Neuronal stem cell (in vitro differentiated cells): ENCODE data around the gene ODAD4. TPM values are rescaled to one million over a fixed set of nuclear protein-coding genes. Genes with fewer than 3 reads are reported as not detected.

Source experiments
- DNase-seq: peaks from one replicate; pipeline ENCODE4 v3.0.0-alpha.2; 2013; ENCODE audit warnings: low spot score
- H2AFZ ChIP-seq: one replicate; pipeline ENCODE4 v1.6.1; 2013; ENCODE audit warnings: mild to moderate bottlenecking, low read length, inconsistent platforms
- H2AK5ac ChIP-seq: 2 replicates; pipeline ENCODE4 v1.6.1; 2013; ENCODE audit warnings: low read depth, mild to moderate bottlenecking, inconsistent platforms, low read length, moderate library complexity, mixed read lengths
- H2BK120ac ChIP-seq: 2 replicates; pipeline ENCODE4 v1.6.1; 2013; ENCODE audit warnings: low read depth, mild to moderate bottlenecking, inconsistent platforms, low read length, moderate library complexity, mixed read lengths
- H2BK12ac ChIP-seq: one replicate; pipeline ENCODE4 v1.6.1; 2013; ENCODE audit warnings: low read length, inconsistent platforms
- H2BK15ac ChIP-seq: 2 replicates; pipeline ENCODE4 v1.6.1; 2013; ENCODE audit warnings: mild to moderate bottlenecking, low read length, inconsistent platforms, mixed read lengths
- H2BK5ac ChIP-seq: one replicate; pipeline ENCODE4 v1.6.1; 2013; ENCODE audit warnings: inconsistent platforms, mild to moderate bottlenecking, low read length, moderate library complexity
- H3K14ac ChIP-seq: one replicate; pipeline ENCODE4 v1.6.1; 2013; ENCODE audit warnings: low read length, inconsistent platforms
- H3K18ac ChIP-seq: 2 replicates; pipeline ENCODE4 v1.6.1; 2013; ENCODE audit warnings: low read length, inconsistent platforms
- H3K23ac ChIP-seq: 2 replicates; pipeline ENCODE4 v1.6.1; 2013; ENCODE audit warnings: low read depth, mild to moderate bottlenecking, mixed read lengths, low read length, inconsistent platforms; ENCODE audit not compliant: poor library complexity
- H3K27ac ChIP-seq: replicated peaks from 3 replicates; pipeline ENCODE4 v1.5.1; 2013; ENCODE audit warnings: low read length, inconsistent platforms
- H3K27me3 ChIP-seq, 3 experiments: 2 replicates each; pipeline ENCODE4 v1.6.1; 2013; ENCODE audit warnings: low read length in 3 of 3, mild to moderate bottlenecking in 2 of 3, inconsistent platforms in 1 of 3, low read depth in 1 of 3, mixed read lengths in 1 of 3, moderate library complexity in 1 of 3; ENCODE audit not compliant: control insufficient read depth in 3 of 3, insufficient read depth in 3 of 3
- H3K36me3 ChIP-seq, 2 donors: replicated peaks in 1 of 2; 2 replicates each; pipeline ENCODE4 v1.6.1; 2013; ENCODE audit warnings: low read length in 2 of 2; ENCODE audit not compliant: control insufficient read depth in 2 of 2, insufficient read depth in 2 of 2
- H3K4ac ChIP-seq: 2 replicates; pipeline ENCODE4 v1.6.1; 2013; ENCODE audit warnings: inconsistent platforms, mild to moderate bottlenecking, low read length, moderate library complexity
- H3K4me1 ChIP-seq, 2 donors: 1 replicate in 1 of 2; 2 replicates in 1 of 2; pipeline ENCODE4 v1.6.1; 2013; ENCODE audit warnings: low read length in 2 of 2, low read depth in 1 of 2; ENCODE audit not compliant: control insufficient read depth in 2 of 2, insufficient read depth in 1 of 2
- H3K4me2 ChIP-seq: one replicate; pipeline ENCODE4 v1.6.1; 2013; ENCODE audit warnings: mild to moderate bottlenecking, low read length, inconsistent platforms; ENCODE audit not compliant: insufficient read depth, poor library complexity, severe bottlenecking
- H3K4me3 ChIP-seq, 2 donors: 2 replicates each; pipeline ENCODE4 v1.5.1; 2013; ENCODE audit warnings: low read length in 2 of 2, mild to moderate bottlenecking in 2 of 2, inconsistent platforms in 1 of 2, moderate library complexity in 1 of 2
- H3K79me1 ChIP-seq: one replicate; pipeline ENCODE4 v1.6.1; 2013; ENCODE audit warnings: low read depth, mild to moderate bottlenecking, inconsistent platforms, low read length, moderate library complexity
- H3K9ac ChIP-seq: one replicate; pipeline ENCODE4 v1.6.1; 2013; ENCODE audit warnings: mild to moderate bottlenecking, low read depth, low read length, inconsistent platforms; ENCODE audit not compliant: poor library complexity
- H3K9me3 ChIP-seq, 2 donors: replicated peaks in 1 of 2; 2 replicates each; pipeline versions ENCODE3 to v1.6.1; 2013; ENCODE audit warnings: low read length in 2 of 2, mild to moderate bottlenecking in 2 of 2, inconsistent platforms in 1 of 2, low read depth in 1 of 2, mixed read lengths in 1 of 2, moderate library complexity in 1 of 2; ENCODE audit not compliant: control insufficient read depth in 2 of 2, insufficient read depth in 1 of 2
- H4K8ac ChIP-seq: one replicate; pipeline ENCODE4 v1.6.1; 2013; ENCODE audit warnings: low read depth, mild to moderate bottlenecking, inconsistent platforms, low read length, moderate library complexity
- H4K91ac ChIP-seq: one replicate; pipeline ENCODE4 v1.6.1; 2013; ENCODE audit warnings: low read length, low read depth, mild to moderate bottlenecking, inconsistent platforms; ENCODE audit not compliant: poor library complexity
- WGBS, 2 donors: extraction: QIAGEN DNeasy Blood & Tissue Kit; methylation state at CpG; one replicate each; pipeline ENCODE4 v1.1.7; 2013; ENCODE audit warnings: missing lambda C conversion rate in 2 of 2, mixed read lengths in 1 of 2; ENCODE audit not compliant: insufficient read length in 2 of 2, insufficient replicate concordance in 1 of 2; ENCODE audit errors: extremely low coverage in 2 of 2; 5-methylcytosine and 5-hydroxymethylcytosine counted together
- polyA plus RNA-seq, 2 experiments: library from polyadenylated mRNA; stranded (reverse); fragments of 200-250 nt; gene quantifications; one replicate each; pipeline ENCODE4 v1.2.3, GENCODE V29; 2013

ODAD4 gene, protein sequence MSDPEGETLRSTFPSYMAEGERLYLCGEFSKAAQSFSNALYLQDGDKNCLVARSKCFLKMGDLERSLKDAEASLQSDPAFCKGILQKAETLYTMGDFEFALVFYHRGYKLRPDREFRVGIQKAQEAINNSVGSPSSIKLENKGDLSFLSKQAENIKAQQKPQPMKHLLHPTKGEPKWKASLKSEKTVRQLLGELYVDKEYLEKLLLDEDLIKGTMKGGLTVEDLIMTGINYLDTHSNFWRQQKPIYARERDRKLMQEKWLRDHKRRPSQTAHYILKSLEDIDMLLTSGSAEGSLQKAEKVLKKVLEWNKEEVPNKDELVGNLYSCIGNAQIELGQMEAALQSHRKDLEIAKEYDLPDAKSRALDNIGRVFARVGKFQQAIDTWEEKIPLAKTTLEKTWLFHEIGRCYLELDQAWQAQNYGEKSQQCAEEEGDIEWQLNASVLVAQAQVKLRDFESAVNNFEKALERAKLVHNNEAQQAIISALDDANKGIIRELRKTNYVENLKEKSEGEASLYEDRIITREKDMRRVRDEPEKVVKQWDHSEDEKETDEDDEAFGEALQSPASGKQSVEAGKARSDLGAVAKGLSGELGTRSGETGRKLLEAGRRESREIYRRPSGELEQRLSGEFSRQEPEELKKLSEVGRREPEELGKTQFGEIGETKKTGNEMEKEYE
- 4.5 TPM for polyA plus RNA-seq (2013, experiment 1 of 2)
- polyA plus RNA-seq (2013, experiment 2 of 2) = 4.2 TPM

DNA sequence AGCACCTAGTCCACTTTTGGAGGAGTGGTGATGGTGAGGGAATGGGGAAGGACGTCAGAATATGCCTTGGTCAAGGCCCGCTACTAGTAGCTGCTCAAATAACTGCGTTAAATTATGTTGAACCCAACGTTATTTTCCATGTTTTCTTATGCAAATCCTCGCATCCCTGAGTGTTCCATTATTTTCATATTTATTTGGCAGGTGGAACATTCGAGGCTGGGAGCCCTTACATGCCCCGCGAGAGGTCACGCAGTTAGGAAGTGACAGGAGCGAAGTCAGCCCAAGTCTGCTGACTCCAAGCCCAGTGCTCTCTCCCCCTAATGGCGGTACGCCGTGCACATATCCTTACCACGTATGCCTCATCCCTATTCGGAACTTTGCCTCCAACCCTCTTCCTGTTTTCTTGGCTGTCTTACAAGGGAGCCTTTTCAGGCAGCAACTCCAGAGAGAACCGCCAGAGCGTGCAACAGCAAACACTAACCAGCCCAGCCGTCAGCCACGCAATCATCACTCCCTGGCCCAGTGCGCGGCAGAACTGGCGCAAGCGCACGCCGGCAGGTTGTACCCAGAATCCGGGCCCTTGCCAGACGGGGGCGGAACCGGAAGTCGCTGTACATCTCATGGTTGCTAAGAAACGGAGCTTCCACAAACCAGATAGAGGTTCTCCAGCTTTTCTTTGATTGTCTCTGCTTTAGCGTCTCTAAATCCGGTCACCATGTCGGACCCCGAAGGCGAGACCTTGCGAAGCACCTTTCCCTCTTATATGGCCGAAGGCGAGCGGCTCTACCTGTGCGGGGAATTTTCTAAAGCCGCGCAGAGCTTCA is at the start of gene ODAD4:
TSS of gene ODAD4 (plus strand) at position 609 of the 824 bp plus-strand sequence. CDS start at position 716, 107 bp downstream.
- Histone ChIP-seq H2AFZ (peak within 1 kb of the TSS; percentile 90), H2BK5ac (no peak within 1 kb of the TSS), H3K36me3 (peaks cover 0 to 3% of the 10 kb centered on the region in 2 donors), H3K4me2 (peak within 1 kb of the TSS; percentile 58), H4K91ac (no peak within 1 kb of the TSS), H3K27me3 (no peaks in the 10 kb centered on the region), H3K4me3 (peak within 1 kb of the TSS; percentile 65 to 84), H2AK5ac (no peak within 1 kb of the TSS), H3K4ac (no peak within 1 kb of the TSS), H3K23ac (no peak within 1 kb of the TSS), H3K4me1 (peaks cover 2 to 11% of the 10 kb centered on the region in 2 donors), H3K9ac (peak within 1 kb of the TSS; percentile 33), H2BK15ac (no peak within 1 kb of the TSS), H3K14ac (no peak within 1 kb of the TSS), H2BK12ac (no peak within 1 kb of the TSS), H4K8ac (no peak within 1 kb of the TSS), H2BK120ac (no peak within 1 kb of the TSS), H3K79me1 (no peaks in the 10 kb centered on the region), H3K9me3 (no peaks in the 10 kb centered on the region), H3K18ac (peak within 1 kb of the TSS; percentile 61), H3K27ac (peak within 1 kb of the TSS; percentile 76)
- no CpG with 5 or more reads among the region's 43 CpGs for WGBS, 2 donors
- peak; percentile 87 for DNase-seq

DNA sequence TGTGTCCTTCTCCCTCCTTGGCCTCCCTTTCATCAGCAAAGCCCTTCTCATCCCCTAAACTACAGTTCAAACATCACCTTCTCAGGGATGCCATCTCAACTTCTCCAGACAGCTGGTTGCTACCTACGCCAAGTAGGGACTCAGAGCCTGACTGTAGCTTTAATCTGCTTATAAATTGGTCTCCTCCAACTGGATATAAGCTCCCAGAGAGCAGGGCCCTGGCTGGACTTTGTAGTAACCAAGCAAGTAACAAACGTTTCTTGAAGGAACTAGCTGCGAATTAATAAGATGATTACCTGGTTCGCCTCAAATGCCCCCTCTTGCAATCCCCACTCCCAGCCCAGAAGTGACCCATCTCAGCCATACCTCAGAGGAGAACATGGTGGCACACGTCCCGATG is 47.7 kb upstream of the ODAD4 start:
- Histone ChIP-seq H3K36me3 (peaks cover 73 to 98% of the 10 kb centered on the region in 2 donors), H3K4me2 (no peak overlapping the region)

DNA sequence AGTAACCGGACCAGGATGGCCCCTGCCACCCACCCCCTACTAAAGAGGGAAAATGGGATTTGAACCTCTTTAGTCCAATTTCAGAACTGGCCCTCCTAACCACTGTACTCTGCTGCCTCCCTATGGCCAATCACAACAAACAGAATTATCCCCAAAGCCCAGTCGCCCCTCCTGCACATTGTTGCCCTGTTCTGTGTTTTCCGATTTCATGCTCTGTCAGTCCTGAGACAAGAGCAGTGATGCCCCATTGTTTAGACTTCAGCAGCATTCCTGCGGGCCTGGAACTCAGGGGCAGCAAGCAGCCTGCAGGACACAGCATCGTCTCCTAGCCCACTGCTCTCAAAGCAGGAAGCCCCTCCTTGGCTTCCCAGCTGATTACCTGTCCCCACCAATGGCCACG is 44.7 kb upstream of the ODAD4 start:
- H3K4me3 ChIP-seq = no peak overlapping the region
- no peak overlapping the region for H3K14ac ChIP-seq
- H4K91ac ChIP-seq = no peak overlapping the region
- no peak overlapping the region for H2BK120ac ChIP-seq
- peak overlapping the region; percentile 32 for H3K4me2 ChIP-seq
- H2BK12ac ChIP-seq = peak overlapping the region; percentile 65
- peak overlapping the region; percentile 20 for H3K23ac ChIP-seq
- no peak overlapping the region for H2AFZ ChIP-seq
- H3K9ac ChIP-seq = peak overlapping the region; percentile 88
- no peak overlapping the region for H2BK15ac ChIP-seq
- H3K27me3 ChIP-seq = no peaks in the 10 kb centered on the region
- peak; percentile 66 for DNase-seq
- H3K4me1 ChIP-seq = peaks cover 0 to 5% of the 10 kb centered on the region in 2 donors
- no peak overlapping the region for H2AK5ac ChIP-seq
- H3K4ac ChIP-seq = peak overlapping the region; percentile 91
- H3K79me1 ChIP-seq = peaks cover 1% of the 10 kb centered on the region
- H3K36me3 ChIP-seq = peaks cover 63 to 95% of the 10 kb centered on the region in 2 donors
- H2BK5ac ChIP-seq = no peak overlapping the region
- H4K8ac ChIP-seq = peak overlapping the region; percentile 70
- H3K18ac ChIP-seq = peak overlapping the region; percentile 86
- H3K9me3 ChIP-seq = no peaks in the 10 kb centered on the region
- no CpG with 5 or more reads among the region's 6 CpGs for WGBS, 2 donors
- H3K27ac ChIP-seq = peak overlapping the region; percentile 21

More for the DNA sequence above, 47.7 kb upstream of the ODAD4 start:
- Histone ChIP-seq H2BK5ac (no peak overlapping the region), H3K27ac (no peak overlapping the region), H2BK15ac (no peak overlapping the region), H2BK12ac (no peak overlapping the region), H3K23ac (no peak overlapping the region), H2BK120ac (no peak overlapping the region), H4K8ac (no peak overlapping the region), H3K9me3 (peaks cover 2 to 3% of the 10 kb centered on the region in 2 donors), H2AK5ac (no peak overlapping the region), H3K4me3 (no peak overlapping the region), H4K91ac (no peak overlapping the region), H3K27me3 (no peaks in the 10 kb centered on the region), H3K4ac (no peak overlapping the region), H3K79me1 (peaks cover 3% of the 10 kb centered on the region), H3K14ac (no peak overlapping the region), H3K18ac (no peak overlapping the region), H2AFZ (no peak overlapping the region), H3K9ac (no peak overlapping the region), H3K4me1 (peaks cover 0 to 5% of the 10 kb centered on the region in 2 donors)
- DNase-seq = no peak
- WGBS, 2 donors = no CpG with 5 or more reads among the region's 6 CpGs
